DMS79 (cell line): ENCODE results near the gene TBC1D12.
"Not testable (repeated sequence)": the region's sequence is repeated elsewhere in the genome, so short reads cannot be mapped to it uniquely, and the experiment has no call there.

Experiments used
- DNase-seq: peaks from one replicate; lab custom pipeline; 2025; lab: John Stamatoyannopoulos, UW

The TBC1D12 gene

DNA sequence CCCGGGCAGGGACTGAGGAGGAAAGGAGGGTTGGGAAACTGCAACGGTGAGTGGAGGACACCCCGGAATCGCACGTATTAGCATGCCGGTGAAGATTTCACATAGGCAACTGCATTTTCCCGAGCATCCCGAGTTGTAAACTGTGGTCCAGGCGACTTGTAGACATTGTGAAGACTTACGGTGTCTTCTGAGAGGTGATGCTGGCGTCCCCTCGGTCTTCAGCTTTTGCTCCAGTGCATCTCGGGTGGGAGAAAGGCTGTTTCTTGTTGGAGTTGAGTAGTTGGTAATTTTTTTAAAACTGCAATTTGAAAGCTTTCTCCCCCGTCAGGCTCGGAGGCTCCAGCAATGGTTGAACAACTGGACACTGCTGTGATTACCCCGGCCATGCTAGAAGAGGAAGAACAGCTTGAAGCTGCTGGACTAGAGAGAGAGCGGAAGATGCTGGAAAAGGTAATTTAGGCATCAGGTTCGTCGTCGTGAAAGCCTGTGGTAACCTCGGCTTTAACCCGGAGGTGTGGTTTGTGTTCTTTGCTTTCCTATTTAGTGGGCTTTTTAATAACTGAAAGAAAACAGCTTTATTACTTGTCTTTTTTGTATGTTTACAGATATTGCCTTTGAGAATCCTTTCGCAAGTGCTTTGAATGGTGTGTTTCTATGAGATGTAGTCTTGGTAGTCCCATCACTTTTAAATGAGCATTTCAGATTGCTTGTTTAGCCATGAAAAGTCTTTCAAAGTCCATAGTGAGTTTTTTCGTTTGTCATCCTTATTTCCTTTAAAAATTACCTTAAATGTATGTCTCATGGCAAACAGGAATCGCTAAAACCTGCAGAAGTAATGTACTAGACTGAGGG lies 143.9 kb downstream of the TBC1D12 start:
- DNase-seq, result no peak

DNA sequence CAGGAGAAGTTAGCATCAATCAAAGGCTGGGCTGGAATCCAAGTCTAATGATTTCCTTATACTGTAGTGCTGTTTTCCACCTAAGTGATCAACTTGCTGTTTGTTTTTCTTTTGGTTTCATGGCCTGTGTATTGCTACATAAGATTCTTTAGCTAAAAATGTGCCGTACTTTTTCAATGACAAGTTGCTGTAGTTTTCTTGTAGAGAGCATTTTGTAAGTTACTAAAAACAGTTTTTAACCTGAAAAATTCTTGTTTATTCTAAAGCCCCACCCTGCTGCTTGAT lies 144.5 kb downstream of the TBC1D12 start:
- DNase-seq, result no peak

DNA sequence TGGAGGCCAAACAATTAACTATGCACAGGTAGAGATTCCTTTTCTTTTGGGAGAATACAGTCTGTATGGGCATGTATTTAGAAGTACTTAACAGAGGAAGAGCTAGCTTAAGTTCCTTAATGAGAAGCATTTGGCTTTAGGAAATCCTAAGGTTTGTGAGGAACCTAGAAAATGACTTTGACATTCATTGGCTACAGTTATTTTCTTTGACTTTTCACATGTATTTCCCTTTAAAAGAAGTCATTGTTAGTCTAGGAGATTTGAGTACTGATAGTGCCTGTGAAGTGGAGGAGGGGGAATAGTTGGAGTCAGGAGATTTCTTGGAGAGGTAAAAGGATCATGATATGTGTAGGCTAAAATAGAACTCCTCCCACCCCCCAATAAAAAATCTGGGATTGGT lies 146.9 kb downstream of the TBC1D12 start:
- DNase-seq, result no peak

DNA sequence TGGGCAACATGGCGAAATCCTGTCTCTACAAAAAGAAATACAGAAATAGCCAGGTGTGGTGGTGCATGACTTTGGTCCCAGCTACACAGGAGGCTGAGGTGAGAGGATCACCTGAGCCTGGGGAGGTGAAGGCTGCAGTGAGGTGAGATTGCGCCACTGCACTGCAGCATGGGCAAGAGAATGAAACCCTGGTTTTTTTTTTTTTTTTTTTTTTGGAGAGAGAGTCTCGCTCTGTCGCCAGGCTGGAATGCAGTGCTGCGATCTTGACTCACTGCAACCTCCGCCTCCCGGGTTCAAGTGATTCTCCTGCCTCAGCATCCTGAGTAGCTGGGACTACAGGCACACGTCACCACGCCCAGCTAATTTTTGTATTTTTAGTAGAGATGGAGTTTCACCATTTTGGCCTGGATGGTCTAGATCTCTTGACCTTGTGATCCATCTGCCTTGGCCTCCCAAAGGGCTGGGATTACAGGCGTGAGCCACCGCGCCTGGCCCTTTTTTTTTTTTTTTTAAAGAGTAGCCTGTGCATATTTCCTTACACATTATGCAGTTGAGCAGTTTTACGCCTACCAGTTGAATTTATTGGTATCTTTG lies 165.5 kb downstream of the TBC1D12 start:
- not testable (repeated sequence) for DNase-seq

DNA sequence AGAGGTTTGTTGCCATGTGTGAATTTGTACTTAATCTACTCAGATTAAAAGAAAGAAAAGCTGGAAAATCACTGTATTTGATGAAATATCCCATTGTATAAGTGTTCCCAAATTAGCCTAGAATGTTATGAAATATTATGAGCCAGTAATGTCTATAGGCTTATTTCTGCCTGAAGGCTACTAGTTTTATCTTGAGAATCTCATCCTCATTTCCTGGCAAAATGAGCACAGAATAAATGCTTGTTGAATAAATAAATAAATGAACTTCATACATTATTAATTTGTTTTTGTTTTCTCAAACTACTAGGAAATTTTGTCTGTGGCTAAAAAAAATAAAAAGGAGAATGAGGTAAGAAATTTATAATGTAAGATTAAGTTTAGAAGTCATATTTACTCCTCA lies 168.7 kb downstream of the TBC1D12 start:
- DNase-seq, result no peak

DNA sequence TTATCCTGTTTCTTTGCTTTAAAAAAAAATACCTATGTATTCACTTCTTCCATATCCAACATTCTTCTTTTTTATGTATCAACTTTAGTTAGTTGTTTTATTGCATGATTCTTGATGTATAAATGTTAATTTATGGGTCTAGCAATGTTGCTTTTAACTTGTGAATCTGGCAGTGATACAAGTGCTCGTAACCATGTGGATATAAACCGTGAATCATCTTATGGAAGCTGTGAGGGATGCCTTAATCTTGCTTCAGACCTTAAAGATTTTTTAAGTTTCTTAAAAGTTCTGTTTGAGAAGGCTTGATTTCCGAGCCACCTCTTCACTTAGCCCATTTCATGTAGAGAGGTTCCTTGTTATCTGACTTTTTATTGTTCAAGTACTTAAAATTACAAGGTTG lies 169.2 kb downstream of the TBC1D12 start:
- DNase-seq, result no peak

DNA sequence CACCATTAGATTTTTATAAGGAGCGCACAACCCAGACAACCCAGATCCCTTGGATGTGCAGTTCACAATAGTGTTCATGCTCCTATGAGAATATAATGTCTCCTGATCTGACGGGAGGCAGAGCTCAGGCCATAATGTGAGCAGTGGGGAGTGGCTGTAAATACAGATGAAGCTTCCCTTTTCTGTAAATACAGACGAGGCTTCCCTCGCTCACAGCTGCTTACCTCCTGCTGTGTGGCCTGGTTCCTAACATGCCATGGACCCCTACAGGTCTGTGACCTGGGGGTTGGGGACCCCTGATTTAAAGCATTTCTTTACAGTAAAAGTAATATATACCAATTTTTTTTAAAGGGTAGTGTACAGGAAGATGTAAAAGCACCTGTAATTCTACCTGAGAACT lies 176.4 kb downstream of the TBC1D12 start:
- no peak for DNase-seq

DNA sequence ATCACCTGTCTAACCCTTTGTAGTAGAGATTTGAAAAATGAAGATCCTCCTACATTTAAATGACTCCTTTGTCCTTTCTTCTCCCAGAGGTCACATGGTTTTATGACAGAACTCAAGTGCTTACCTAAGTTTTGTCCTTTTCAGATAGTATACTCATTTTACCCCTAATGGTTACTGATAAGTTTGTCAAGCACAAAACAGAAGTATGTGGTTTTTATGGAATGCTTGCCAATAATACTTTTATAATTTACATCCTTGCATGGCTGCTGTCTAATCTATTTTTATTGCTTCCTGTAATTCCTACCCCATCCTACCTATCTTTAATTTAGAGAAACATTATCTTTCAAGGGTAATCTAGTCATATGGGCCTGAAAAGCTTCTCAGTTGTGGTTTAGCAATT lies 180.8 kb downstream of the TBC1D12 start:
- DNase-seq, result no peak
